ENCODE measurements around the gene CSF1.
A peak's percentile ranks its signal among the peaks of the same experiment; 100 is the strongest.

CSF1 gene

DNA sequence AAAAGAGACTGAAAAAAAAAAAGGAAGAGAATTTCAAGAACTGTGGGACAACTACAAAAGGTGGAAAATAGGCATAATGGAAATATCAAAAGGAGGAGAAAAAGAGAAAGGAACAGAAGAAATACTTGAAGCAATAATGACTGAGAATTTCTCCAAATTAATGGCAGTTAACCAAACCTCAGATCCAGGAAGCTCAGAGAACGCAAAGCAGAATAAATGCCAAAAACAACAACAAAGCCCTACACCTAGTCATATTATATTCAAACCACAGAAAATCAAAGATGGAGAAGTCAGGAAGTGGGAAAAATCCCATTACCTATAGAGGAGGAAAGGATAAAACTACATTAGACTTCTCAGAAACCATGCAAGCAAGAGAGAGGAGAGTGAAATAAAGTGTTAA is 53.2 kb downstream of the CSF1 start:
- no peak overlapping the region for H4K91ac ChIP-seq (ENCODE audit: low read length)
- no peak overlapping the region for H2BK12ac ChIP-seq (ENCODE audit: low read length in 2 of 2)
- no peak overlapping the region for H2BK5ac ChIP-seq (ENCODE audit: low read depth, low read length, poor library complexity, severe bottlenecking)
- no peaks in the 10 kb centered on the region for H3K27me3 ChIP-seq (ENCODE audit: control insufficient read depth in 1 of 2, insufficient read depth in 1 of 2, low read length in 2 of 2)
- no peak overlapping the region for H2AK5ac ChIP-seq (ENCODE audit: low read length, severe bottlenecking)
- H3K27ac ChIP-seq (ENCODE audit: low read length, poor library complexity, severe bottlenecking), result no peak overlapping the region
- H3K4ac ChIP-seq (ENCODE audit: low read depth in 1 of 2, low read length in 2 of 2), result no peak overlapping the region
- H3K4me2 ChIP-seq (ENCODE audit: low read length, poor library complexity, severe bottlenecking), result no peak overlapping the region
- H2BK120ac ChIP-seq (ENCODE audit: low read depth, low read length), result no peak overlapping the region
- no peak for DNase-seq
- WGBS, result no CpG with 5 or more reads among the region's 1 CpG
- H3K23ac ChIP-seq (ENCODE audit: low read length in 2 of 2), result no peak overlapping the region
- H3K79me1 ChIP-seq (replicated peaks; ENCODE audit: low read length, poor library complexity, severe bottlenecking), result no peaks in the 10 kb centered on the region
- peaks cover 6% of the 10 kb centered on the region for H3K4me1 ChIP-seq (ENCODE audit: control insufficient read depth, insufficient read depth, low read depth, low read length)
- no peak overlapping the region for H3K14ac ChIP-seq (ENCODE audit: low read length in 2 of 2)
- no peak overlapping the region for H4K8ac ChIP-seq (ENCODE audit: low read length)
- H3K18ac ChIP-seq (ENCODE audit: low read depth in 1 of 2, low read length in 2 of 2), result no peak overlapping the region
- H2BK15ac ChIP-seq (ENCODE audit: low read depth, poor library complexity, severe bottlenecking), result no peak overlapping the region
- H3K9ac ChIP-seq (ENCODE audit: low read length), result no peak overlapping the region
- no peak overlapping the region for H3K4me3 ChIP-seq (ENCODE audit: insufficient read depth in 1 of 2, low read depth in 1 of 2, low read length in 2 of 2)
- no peak overlapping the region for H2AFZ ChIP-seq (ENCODE audit: low read depth, low read length)
- H3K36me3 ChIP-seq (ENCODE audit: control insufficient read depth in 1 of 2, insufficient read depth in 2 of 2, low read depth in 1 of 2, low read length in 2 of 2), result no peaks in the 10 kb centered on the region
- H3K9me3 ChIP-seq (ENCODE audit: control insufficient read depth, low read length), result no peaks in the 10 kb centered on the region

DNA sequence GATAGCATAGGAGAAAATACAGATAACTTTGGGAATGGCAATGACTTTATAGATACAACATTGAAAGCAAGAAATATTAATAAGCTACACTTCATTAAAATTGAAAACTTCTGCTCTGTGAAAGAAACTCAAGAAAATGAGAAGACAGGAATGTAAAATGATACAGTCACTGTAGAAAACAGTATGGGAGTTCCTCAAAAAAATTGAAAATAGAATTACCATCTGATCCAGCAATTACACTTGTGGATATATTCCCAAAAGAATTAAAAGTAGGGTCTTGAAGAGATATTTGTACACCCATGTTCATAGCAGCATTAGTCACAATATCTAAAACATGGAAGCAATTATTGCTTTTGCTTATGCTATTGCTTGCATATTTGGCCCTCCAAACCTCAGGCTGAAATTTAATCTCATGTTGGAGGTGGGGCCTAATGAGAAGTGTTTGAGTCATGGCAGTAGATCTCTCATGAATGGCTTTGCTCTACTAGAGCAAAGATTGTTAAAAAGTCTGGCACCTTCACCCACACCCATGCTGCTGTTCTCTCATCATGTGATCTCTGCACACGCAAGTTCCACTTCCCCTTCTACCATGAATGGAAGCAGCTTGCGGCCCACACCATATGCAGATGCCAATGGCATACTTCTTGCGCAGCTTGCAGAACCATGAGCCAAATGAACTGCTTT is 58.6 kb downstream of the CSF1 start:
- Histone ChIP-seq H4K91ac (ENCODE audit: low read length) (no peak overlapping the region), H3K18ac (ENCODE audit: low read depth in 1 of 2, low read length in 2 of 2) (no peak overlapping the region), H3K27ac (ENCODE audit: low read length, poor library complexity, severe bottlenecking) (no peak overlapping the region), H3K4me1 (ENCODE audit: control insufficient read depth, insufficient read depth, low read depth, low read length) (peaks cover 2% of the 10 kb centered on the region), H2BK12ac (ENCODE audit: low read length in 2 of 2) (no peak overlapping the region), H3K36me3 (ENCODE audit: control insufficient read depth in 1 of 2, insufficient read depth in 2 of 2, low read depth in 1 of 2, low read length in 2 of 2) (no peaks in the 10 kb centered on the region), H2BK120ac (ENCODE audit: low read depth, low read length) (no peak overlapping the region), H3K4ac (ENCODE audit: low read depth in 1 of 2, low read length in 2 of 2) (no peak overlapping the region), H2AK5ac (ENCODE audit: low read length, severe bottlenecking) (no peak overlapping the region), H3K79me1 (replicated peaks; ENCODE audit: low read length, poor library complexity, severe bottlenecking) (no peaks in the 10 kb centered on the region), H3K23ac (ENCODE audit: low read length in 2 of 2) (no peak overlapping the region), H3K9ac (ENCODE audit: low read length) (peak overlapping the region; percentile 42), H2AFZ (ENCODE audit: low read depth, low read length) (no peak overlapping the region), H3K4me2 (ENCODE audit: low read length, poor library complexity, severe bottlenecking) (no peak overlapping the region), H3K9me3 (ENCODE audit: control insufficient read depth, low read length) (no peaks in the 10 kb centered on the region), H3K14ac (ENCODE audit: low read length in 2 of 2) (no peak overlapping the region), H2BK15ac (ENCODE audit: low read depth, poor library complexity, severe bottlenecking) (no peak overlapping the region), H4K8ac (ENCODE audit: low read length) (no peak overlapping the region), H3K4me3 (ENCODE audit: insufficient read depth in 1 of 2, low read depth in 1 of 2, low read length in 2 of 2) (peak overlapping the region in 1 of 2 experiments; percentile 3), H2BK5ac (ENCODE audit: low read depth, low read length, poor library complexity, severe bottlenecking) (no peak overlapping the region), H3K27me3 (ENCODE audit: control insufficient read depth in 1 of 2, insufficient read depth in 1 of 2, low read length in 2 of 2) (no peaks in the 10 kb centered on the region)
- no peak for DNase-seq
- over 99% methylated on average over 3 of the region's 3 CpGs for WGBS

DNA sequence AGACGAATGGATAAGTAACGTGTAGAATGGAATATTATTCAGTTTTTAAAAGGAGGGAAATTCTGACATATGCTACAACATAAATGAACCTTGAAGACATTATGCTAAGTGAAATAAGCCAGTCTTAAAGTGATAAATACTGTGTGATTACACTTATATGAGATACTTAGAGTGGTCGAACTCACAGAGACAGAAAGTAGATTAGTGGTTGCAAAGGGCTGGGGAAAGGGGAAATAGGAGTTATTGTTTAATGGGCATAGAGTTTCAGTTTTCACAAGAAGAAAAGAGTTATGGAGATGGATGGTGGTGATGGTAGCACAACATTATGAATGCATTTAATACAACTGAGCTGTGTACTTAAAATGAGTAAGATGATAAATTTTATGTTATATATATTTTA is 59.3 kb downstream of the CSF1 start:
- DNase-seq, result no peak
- WGBS, result 98% methylated on average over 1 of the region's 3 CpGs
- H3K27me3 ChIP-seq (ENCODE audit: control insufficient read depth in 1 of 2, insufficient read depth in 1 of 2, low read length in 2 of 2), result no peaks in the 10 kb centered on the region
- no peak overlapping the region for H2BK120ac ChIP-seq (ENCODE audit: low read depth, low read length)
- H3K4me2 ChIP-seq (ENCODE audit: low read length, poor library complexity, severe bottlenecking), result no peak overlapping the region
- no peak overlapping the region for H2BK12ac ChIP-seq (ENCODE audit: low read length in 2 of 2)
- H3K18ac ChIP-seq (ENCODE audit: low read depth in 1 of 2, low read length in 2 of 2), result no peak overlapping the region
- no peak overlapping the region for H3K9ac ChIP-seq (ENCODE audit: low read length)
- no peaks in the 10 kb centered on the region for H3K79me1 ChIP-seq (replicated peaks; ENCODE audit: low read length, poor library complexity, severe bottlenecking)
- H3K27ac ChIP-seq (ENCODE audit: low read length, poor library complexity, severe bottlenecking), result no peak overlapping the region
- no peaks in the 10 kb centered on the region for H3K9me3 ChIP-seq (ENCODE audit: control insufficient read depth, low read length)
- H4K8ac ChIP-seq (ENCODE audit: low read length), result no peak overlapping the region
- no peak overlapping the region for H2BK5ac ChIP-seq (ENCODE audit: low read depth, low read length, poor library complexity, severe bottlenecking)
- no peak overlapping the region for H4K91ac ChIP-seq (ENCODE audit: low read length)
- no peak overlapping the region for H2AFZ ChIP-seq (ENCODE audit: low read depth, low read length)
- peak overlapping the region in 1 of 2 experiments; percentile 3 for H3K4me3 ChIP-seq (ENCODE audit: insufficient read depth in 1 of 2, low read depth in 1 of 2, low read length in 2 of 2)
- no peak overlapping the region for H3K4ac ChIP-seq (ENCODE audit: low read depth in 1 of 2, low read length in 2 of 2)
- no peaks in the 10 kb centered on the region for H3K36me3 ChIP-seq (ENCODE audit: control insufficient read depth in 1 of 2, insufficient read depth in 2 of 2, low read depth in 1 of 2, low read length in 2 of 2)
- H3K14ac ChIP-seq (ENCODE audit: low read length in 2 of 2), result no peak overlapping the region
- H2AK5ac ChIP-seq (ENCODE audit: low read length, severe bottlenecking), result no peak overlapping the region
- H2BK15ac ChIP-seq (ENCODE audit: low read depth, poor library complexity, severe bottlenecking), result no peak overlapping the region
- H3K23ac ChIP-seq (ENCODE audit: low read length in 2 of 2), result no peak overlapping the region
- H3K4me1 ChIP-seq (ENCODE audit: control insufficient read depth, insufficient read depth, low read depth, low read length), result peaks cover 2% of the 10 kb centered on the region

DNA sequence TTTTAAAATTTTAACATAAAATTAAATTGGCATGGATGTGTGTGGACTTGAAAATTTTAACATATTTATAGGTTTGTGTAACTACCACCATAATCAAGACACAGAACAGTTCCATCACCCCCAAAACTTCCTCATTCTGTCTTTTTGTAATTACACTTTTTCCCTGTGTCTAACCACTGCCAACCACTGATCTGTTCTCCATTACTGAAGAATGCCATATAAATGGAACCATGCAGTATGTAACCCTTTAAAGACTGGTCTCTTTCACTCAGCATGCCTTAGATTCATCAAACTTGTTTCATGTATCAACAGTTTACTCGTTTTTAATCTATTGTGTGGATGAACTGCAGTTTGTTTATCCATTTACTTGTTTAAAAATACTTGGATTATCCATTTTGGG is 60.9 kb downstream of the CSF1 start:
- Histone ChIP-seq H2BK5ac (ENCODE audit: low read depth, low read length, poor library complexity, severe bottlenecking) (no peak overlapping the region), H4K91ac (ENCODE audit: low read length) (no peak overlapping the region), H2AK5ac (ENCODE audit: low read length, severe bottlenecking) (no peak overlapping the region), H3K27ac (ENCODE audit: low read length, poor library complexity, severe bottlenecking) (no peak overlapping the region), H2BK15ac (ENCODE audit: low read depth, poor library complexity, severe bottlenecking) (no peak overlapping the region), H3K4ac (ENCODE audit: low read depth in 1 of 2, low read length in 2 of 2) (no peak overlapping the region), H3K27me3 (ENCODE audit: control insufficient read depth in 1 of 2, insufficient read depth in 1 of 2, low read length in 2 of 2) (no peaks in the 10 kb centered on the region), H2AFZ (ENCODE audit: low read depth, low read length) (no peak overlapping the region), H3K18ac (ENCODE audit: low read depth in 1 of 2, low read length in 2 of 2) (no peak overlapping the region), H3K4me3 (ENCODE audit: insufficient read depth in 1 of 2, low read depth in 1 of 2, low read length in 2 of 2) (no peak overlapping the region), H3K36me3 (ENCODE audit: control insufficient read depth in 1 of 2, insufficient read depth in 2 of 2, low read depth in 1 of 2, low read length in 2 of 2) (no peaks in the 10 kb centered on the region), H4K8ac (ENCODE audit: low read length) (no peak overlapping the region), H3K9me3 (ENCODE audit: control insufficient read depth, low read length) (no peaks in the 10 kb centered on the region), H3K4me1 (ENCODE audit: control insufficient read depth, insufficient read depth, low read depth, low read length) (peaks cover 5% of the 10 kb centered on the region), H2BK12ac (ENCODE audit: low read length in 2 of 2) (no peak overlapping the region), H3K14ac (ENCODE audit: low read length in 2 of 2) (no peak overlapping the region), H2BK120ac (ENCODE audit: low read depth, low read length) (no peak overlapping the region), H3K9ac (ENCODE audit: low read length) (no peak overlapping the region), H3K23ac (ENCODE audit: low read length in 2 of 2) (no peak overlapping the region), H3K4me2 (ENCODE audit: low read length, poor library complexity, severe bottlenecking) (no peak overlapping the region), H3K79me1 (replicated peaks; ENCODE audit: low read length, poor library complexity, severe bottlenecking) (no peaks in the 10 kb centered on the region)
- no peak for DNase-seq
- no CpG with 5 or more reads among the region's 1 CpG for WGBS

Measured in mesenchymal stem cell (in vitro differentiated cells and primary cell).